AG04450 (cell line): ENCODE data around the gene PCDHB9. TPM values are rescaled to one million over a fixed set of nuclear protein-coding genes. Genes with fewer than 3 reads are reported as not detected.
A peak's percentile ranks its signal among the peaks of the same experiment; 100 is the strongest.
"Not testable (repeated sequence)": the region's sequence is repeated elsewhere in the genome, so short reads cannot be mapped to it uniquely, and the experiment has no call there.

ENCODE experiments used
- CTCF ChIA-PET: fragments of 300-600, 350-600 bp; formaldehyde crosslinking; extraction: SDS; loops from one replicate; lab custom pipeline; 2022; ENCODE audit warnings: antibody characterized with exemption, inconsistent platforms; lab: Charles Lee
- POLR2A ChIA-PET: fragments of 350-600 bp; formaldehyde crosslinking; extraction: SDS; loops from one replicate; lab custom pipeline; 2021; ENCODE audit warnings: antibody characterized with exemption, inconsistent platforms; lab: Yijun Ruan, JAX
- DNase-seq: peaks from one replicate; pipeline ENCODE4 v3.0.0-alpha.2; 2011; ENCODE audit warnings: low read depth, low spot score
- H3K27ac ChIP-seq: one replicate; pipeline ENCODE4 v1.5.1; 2012; ENCODE audit warnings: low read depth, low read length, control low read depth
- H3K27me3 ChIP-seq: one replicate; pipeline ENCODE4 v1.6.0; 2012; ENCODE audit warnings: low read length; ENCODE audit not compliant: control insufficient read depth, insufficient read depth
- H3K4me3 ChIP-seq: 2 replicates; pipeline ENCODE4 v1.5.1; 2011; ENCODE audit warnings: mild to moderate bottlenecking, low read depth, low read length, control low read depth
- H3K9me3 ChIP-seq: 2 replicates; pipeline ENCODE4 v1.5.1; 2012; ENCODE audit warnings: low read length; ENCODE audit not compliant: control insufficient read depth, insufficient read depth
- CTCF ChIP-seq: IDR thresholded peaks from 2 replicates; pipeline ENCODE4 v1.5.1; 2011; ENCODE audit warnings: low read depth, low read length, control low read depth, inconsistent platforms
- polyA plus RNA-seq: library from polyadenylated mRNA; depleted of rRNA; stranded (reverse); fragments of >200 nt; gene quantifications from 2 replicates; pipeline ENCODE4 v1.2.3, GENCODE V29; 2011

Gene PCDHB9
- polyA plus RNA-seq, 1 experiment = 0.45 TPM

- H3K27me3 ChIP-seq, CTCF ChIA-PET, DNase-seq, POLR2A ChIA-PET, H3K4me3 ChIP-seq, H3K27ac ChIP-seq: not testable (repeated sequence)
- H3K9me3 ChIP-seq = peaks cover 26% of the 10 kb centered on the region
Measured at GRCh38 chr5:141214583-141214982, 27.6 kb downstream of the PCDHB9 start.

- H3K27ac ChIP-seq, POLR2A ChIA-PET, DNase-seq, H3K27me3 ChIP-seq, H3K4me3 ChIP-seq, CTCF ChIA-PET: not testable (repeated sequence)
- peaks cover 20% of the 10 kb centered on the region for H3K9me3 ChIP-seq
Measured at GRCh38 chr5:141215504-141215903, 28.5 kb downstream of the PCDHB9 start.

- DNase-seq, H3K27ac ChIP-seq, H3K27me3 ChIP-seq, H3K4me3 ChIP-seq, CTCF ChIA-PET, POLR2A ChIA-PET: not testable (repeated sequence)
- peaks cover 16% of the 10 kb centered on the region for H3K9me3 ChIP-seq
Measured at GRCh38 chr5:141216035-141216434, 29.1 kb downstream of the PCDHB9 start.

- no peak for TF ChIP-seq CTCF
- Histone ChIP-seq H3K4me3 (peak within 1 kb of the TSS; percentile 33), H3K27me3 (no peaks in the 10 kb centered on the region), H3K27ac (no peak within 1 kb of the TSS), H3K9me3 (peaks cover 21% of the 10 kb centered on the region)
- ChIA-PET POLR2A (no interaction called here), CTCF (interaction anchor here (0.9 to 2.7 kb wide), 12 partner anchors 11 to 344 kb away, joined by 3 to 66 read pairs (median 5); partner anchors contain the start of genes PCDHB10, PCDHGB3 and TAF7)
- no peak for DNase-seq
Measured at GRCh38 chr5:141223112-141223783, 36.3 kb downstream of the PCDHB9 start, which contains the start of gene PCDHB14. PCDHB14 (plus strand) TSS chr5:141223343; CDS start chr5:141223506, 163 bp downstream.

- H3K27me3 ChIP-seq, POLR2A ChIA-PET, DNase-seq, CTCF ChIA-PET, H3K4me3 ChIP-seq, H3K27ac ChIP-seq: not testable (repeated sequence)
- peaks cover 16% of the 10 kb centered on the region for H3K9me3 ChIP-seq
Measured at GRCh38 chr5:141224844-141225243, 37.9 kb downstream of the PCDHB9 start.

- H3K27me3 ChIP-seq, H3K4me3 ChIP-seq, POLR2A ChIA-PET, H3K27ac ChIP-seq, DNase-seq, CTCF ChIA-PET: not testable (repeated sequence)
- H3K9me3 ChIP-seq = peaks cover 16% of the 10 kb centered on the region
Measured at GRCh38 chr5:141225421-141225820, 38.5 kb downstream of the PCDHB9 start.

GRCh38 chr5:141234109-141234667 lies 47.2 kb downstream of the PCDHB9 start:
- Histone ChIP-seq H3K4me3 (peak overlapping the region; percentile 21), H3K27me3 (no peaks in the 10 kb centered on the region), H3K9me3 (peaks cover 19% of the 10 kb centered on the region), H3K27ac (no peak overlapping the region)
- POLR2A ChIA-PET = no interaction called here
- TF ChIP-seq CTCF = no peak
- CTCF ChIA-PET = interaction anchor here (0.6 to 2.3 kb wide), 7 partner anchors 10 to 334 kb away, joined by 3 to 17 read pairs (median 3); partner anchors contain the start of gene PCDHGA10
- no peak for DNase-seq

- H3K27me3 ChIP-seq, POLR2A ChIA-PET, CTCF ChIA-PET, H3K27ac ChIP-seq, H3K4me3 ChIP-seq, DNase-seq: not testable (repeated sequence)
- H3K9me3 ChIP-seq = peaks cover 24% of the 10 kb centered on the region
Measured at GRCh38 chr5:141235922-141236321, 49.0 kb downstream of the PCDHB9 start.
